ENCODE measurements around the gene SEC14L5. TPM values are rescaled to one million over a fixed set of nuclear protein-coding genes. Genes with fewer than 3 reads are reported as not detected.
A peak's percentile ranks its signal among the peaks of the same experiment; 100 is the strongest.

Gene SEC14L5
- total RNA-seq, 1 donor from 2014 or later: not detected

GRCh38 chr16:5028950-5029475 lies 70.9 kb downstream of the SEC14L5 start:
- no peak overlapping the region for H3K4me3 Mint-ChIP-seq (ENCODE audit: unreplicated experiment)

GRCh38 chr16:5030251-5030870 lies 72.2 kb downstream of the SEC14L5 start:
- Mint-ChIP-seq H3K27ac (ENCODE audit: unreplicated experiment) (no peak overlapping the region), H3K4me3 (ENCODE audit: unreplicated experiment) (no peak overlapping the region), H3K36me3 (ENCODE audit: unreplicated experiment) (peaks cover 3% of the 10 kb centered on the region), H3K4me1 (ENCODE audit: unreplicated experiment) (peaks cover 17% of the 10 kb centered on the region), H3K9me3 (ENCODE audit: unreplicated experiment) (no peaks in the 10 kb centered on the region), H3K27me3 (ENCODE audit: unreplicated experiment) (no peaks in the 10 kb centered on the region)
- no peak for TF ChIP-seq CTCF (IDR thresholded peaks at IDR 0.05)
- DNase-seq (ENCODE audit: extremely low spot score, unreplicated experiment): no peak

More at GRCh38 chr16:5028950-5029475, 70.9 kb downstream of the SEC14L5 start:
- H3K36me3 Mint-ChIP-seq (ENCODE audit: unreplicated experiment): peaks cover 3% of the 10 kb centered on the region
- H3K9me3 Mint-ChIP-seq (ENCODE audit: unreplicated experiment): no peaks in the 10 kb centered on the region
- no peaks in the 10 kb centered on the region for H3K27me3 Mint-ChIP-seq (ENCODE audit: unreplicated experiment)
- TF ChIP-seq CTCF (IDR thresholded peaks at IDR 0.05): no peak
- peaks cover 11% of the 10 kb centered on the region for H3K4me1 Mint-ChIP-seq (ENCODE audit: unreplicated experiment)
- H3K27ac Mint-ChIP-seq (ENCODE audit: unreplicated experiment): no peak overlapping the region
- DNase-seq (ENCODE audit: extremely low spot score, unreplicated experiment): no peak

DNA sequence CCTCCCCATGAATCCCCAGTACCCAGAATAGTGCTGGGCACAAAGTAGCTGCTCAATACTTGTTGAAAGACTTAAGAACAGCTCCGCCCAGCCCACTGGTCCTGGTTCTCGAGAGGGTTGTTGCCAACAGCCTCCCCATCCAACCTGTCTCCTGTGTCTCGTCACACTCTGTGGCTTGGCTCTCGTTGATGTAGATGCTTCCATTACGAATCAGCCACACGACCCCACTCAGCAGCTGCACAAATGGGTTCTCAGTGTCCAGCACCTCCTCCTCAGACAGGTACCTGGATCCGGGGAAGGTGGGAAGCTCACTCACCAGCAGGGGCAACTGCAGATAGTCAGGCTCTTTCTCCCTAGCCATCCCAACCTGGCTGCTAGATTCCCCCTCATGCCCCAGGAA lies 73.5 kb downstream of the SEC14L5 start:
- TF ChIP-seq CTCF (IDR thresholded peaks at IDR 0.05): no peak
- Mint-ChIP-seq H3K27ac (ENCODE audit: unreplicated experiment) (peak overlapping the region; percentile 50), H3K36me3 (ENCODE audit: unreplicated experiment) (peaks cover 3% of the 10 kb centered on the region), H3K4me3 (ENCODE audit: unreplicated experiment) (peak overlapping the region; percentile 32), H3K27me3 (ENCODE audit: unreplicated experiment) (peaks cover under 1% of the 10 kb centered on the region), H3K4me1 (ENCODE audit: unreplicated experiment) (peaks cover 17% of the 10 kb centered on the region), H3K9me3 (ENCODE audit: unreplicated experiment) (no peaks in the 10 kb centered on the region)
- no peak for DNase-seq (ENCODE audit: extremely low spot score, unreplicated experiment)

- H3K9me3 Mint-ChIP-seq (ENCODE audit: unreplicated experiment): no peaks in the 10 kb centered on the region
- no peak for DNase-seq (ENCODE audit: extremely low spot score, unreplicated experiment)
- H3K27me3 Mint-ChIP-seq (ENCODE audit: unreplicated experiment): peaks cover 2% of the 10 kb centered on the region
- H3K36me3 Mint-ChIP-seq (ENCODE audit: unreplicated experiment): peaks cover 3% of the 10 kb centered on the region
- peak overlapping the region; percentile 70 for H3K4me3 Mint-ChIP-seq (ENCODE audit: unreplicated experiment)
- H3K4me1 Mint-ChIP-seq (ENCODE audit: unreplicated experiment): peaks cover 17% of the 10 kb centered on the region
- peak overlapping the region; percentile 37 for H3K27ac Mint-ChIP-seq (ENCODE audit: unreplicated experiment)
- no peak for TF ChIP-seq CTCF (IDR thresholded peaks at IDR 0.05)
Measured at GRCh38 chr16:5032748-5033167, 74.6 kb downstream of the SEC14L5 start.

DNA sequence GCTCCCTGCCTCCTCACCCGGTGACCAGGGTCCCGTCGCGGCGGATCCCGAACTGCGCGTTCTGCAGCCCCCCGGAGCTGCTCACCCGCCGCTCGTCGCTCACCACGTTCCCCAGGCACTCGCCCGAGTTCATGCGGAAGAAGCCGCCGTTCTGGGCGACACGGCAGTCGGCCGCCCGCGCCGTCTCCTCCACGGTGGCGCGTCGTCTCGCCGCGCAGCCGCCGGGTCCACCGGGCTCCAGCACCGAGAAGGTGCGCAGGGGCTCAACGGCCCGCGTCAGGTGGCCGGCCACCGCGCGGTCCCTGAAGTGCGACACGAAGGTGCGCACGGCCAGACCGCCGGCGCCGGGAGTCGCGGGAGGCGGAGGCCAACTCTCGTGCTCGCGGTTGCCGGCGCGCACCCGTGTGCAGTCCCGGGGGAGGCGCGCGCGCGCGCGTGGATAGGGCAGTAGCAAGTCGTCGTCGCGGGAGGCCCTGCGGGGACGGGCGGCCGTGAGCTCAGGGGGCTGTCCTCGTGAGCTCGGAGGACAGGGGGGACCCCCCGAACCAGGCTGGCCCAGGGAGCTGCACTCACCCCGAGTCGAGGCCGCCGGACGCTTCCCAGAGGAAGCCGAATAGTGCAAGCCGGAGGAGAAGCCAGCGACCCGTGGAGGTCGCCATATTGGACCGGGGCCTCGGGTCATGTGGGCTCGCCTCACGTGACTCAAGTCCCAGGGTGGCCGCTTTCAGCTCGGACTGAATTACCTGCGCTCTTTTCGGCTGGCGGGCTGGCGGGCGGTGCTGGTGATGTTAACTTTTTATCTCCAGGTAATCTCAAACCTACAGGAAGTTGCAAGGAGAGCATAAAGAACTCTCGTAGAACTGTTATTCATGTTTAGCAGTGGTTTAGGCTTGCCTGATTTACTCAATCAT lies 75.4 kb downstream of the SEC14L5 start, which contains the start of gene NAGPA:
Gene NAGPA, minus strand, starts transcription at position 680 of the 911 bp plus-strand sequence. Its CDS starts 21 bp downstream, at position 659.
- Mint-ChIP-seq H3K4me1 (ENCODE audit: unreplicated experiment) (peaks cover 17% of the 10 kb centered on the region), H3K27me3 (ENCODE audit: unreplicated experiment) (peaks cover 2% of the 10 kb centered on the region), H3K4me3 (ENCODE audit: unreplicated experiment) (peak within 1 kb of the TSS; percentile 83), H3K36me3 (ENCODE audit: unreplicated experiment) (peaks cover 3% of the 10 kb centered on the region), H3K27ac (ENCODE audit: unreplicated experiment) (peak within 1 kb of the TSS; percentile 71), H3K9me3 (ENCODE audit: unreplicated experiment) (no peaks in the 10 kb centered on the region)
- DNase-seq (ENCODE audit: extremely low spot score, unreplicated experiment): peak; percentile 93
- TF ChIP-seq CTCF (IDR thresholded peaks at IDR 0.05): no peak

All from osteocyte (in vitro differentiated cells).